Uterus (tissue), 2 donors: ENCODE data around the gene HIRA.

Experiments used
- CTCF ChIP-seq, 4 experiments: fragments of 200-600 bp in 2 of 4; fragments of 450-650 bp in 2 of 4; sonication (generic) in 2 of 4; IDR thresholded peaks; one replicate each; pipeline ENCODE4 v1.5.1; 2016 to 2019; ENCODE audit warnings: antibody characterized with exemption in 4 of 4, mild to moderate bottlenecking in 2 of 4, moderate library complexity in 1 of 4
- POLR2A ChIP-seq, 2 donors: fragments of 450-650 bp; IDR thresholded peaks; one replicate each; pipeline ENCODE4 v1.6.1; 2016; ENCODE audit warnings: antibody characterized with exemption in 2 of 2, mild to moderate bottlenecking in 1 of 2, moderate library complexity in 1 of 2

- TF ChIP-seq CTCF (IDR thresholded peaks at IDR 0.05) (no peak), POLR2A (IDR thresholded peaks at IDR 0.05) (no peak)
These were observed 63.7 kb downstream of the HIRA start for GRCh38 chr22:19367763-19368367.
